HUES64 (cell line): ENCODE results near the gene FBN3.
A peak's percentile ranks its signal among the peaks of the same experiment; 100 is the strongest.
"Not testable (repeated sequence)": the region's sequence is repeated elsewhere in the genome, so short reads cannot be mapped to it uniquely, and the experiment has no call there.

Experiments used
- H3K27ac ChIP-seq: 2 replicates; pipeline ENCODE4 v1.7.0; 2013; ENCODE audit warnings: low read depth, low read length, inconsistent platforms
- H3K27me3 ChIP-seq: 2 replicates; pipeline ENCODE4 v1.6.1; 2013; ENCODE audit warnings: mild to moderate bottlenecking, low read length; ENCODE audit not compliant: insufficient read depth
- H3K36me3 ChIP-seq: 2 replicates; pipeline ENCODE4 v1.6.1; 2013; ENCODE audit warnings: mild to moderate bottlenecking, low read length; ENCODE audit not compliant: insufficient read depth
- H3K4me1 ChIP-seq: 2 replicates; pipeline ENCODE4 v1.6.1; 2013; ENCODE audit warnings: mild to moderate bottlenecking, low read length, moderate library complexity; ENCODE audit not compliant: insufficient read depth
- H3K4me3 ChIP-seq: 2 replicates; pipeline ENCODE4 v1.5.1; 2013; ENCODE audit warnings: mild to moderate bottlenecking, low read length, moderate library complexity
- H3K9ac ChIP-seq: 2 replicates; pipeline ENCODE4 v1.6.1; 2013; ENCODE audit warnings: mild to moderate bottlenecking, low read depth, low read length
- H3K9me3 ChIP-seq: 2 replicates; pipeline ENCODE4 v1.6.1; 2013; ENCODE audit warnings: low read depth, low read length; ENCODE audit not compliant: insufficient read depth
- WGBS: fragments of 150-250, 120-280 bp; methylation state at CpG from one replicate; pipeline ENCODE4 v1.1.7; 2013; ENCODE audit warnings: missing lambda C conversion rate; 5-methylcytosine and 5-hydroxymethylcytosine counted together

Gene FBN3

DNA sequence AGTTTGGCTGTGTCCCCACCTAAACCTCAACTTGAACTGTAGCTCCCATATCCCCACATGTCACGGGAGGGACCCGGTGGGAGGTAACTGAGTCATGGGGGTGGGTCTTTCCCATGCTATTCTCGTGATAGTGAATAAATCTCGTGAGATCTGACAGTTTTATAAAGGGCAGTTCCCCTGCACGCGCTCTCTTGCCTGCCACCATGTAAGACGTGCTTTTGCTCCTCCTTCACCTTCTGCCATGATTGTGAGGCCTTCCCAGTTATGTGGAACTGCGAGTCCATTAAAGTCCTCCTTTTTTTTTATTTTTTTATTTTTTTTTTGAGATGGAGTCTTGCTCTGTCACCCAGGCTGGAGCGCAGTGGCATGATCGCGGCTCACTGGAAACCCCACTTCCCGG is 47.5 kb downstream of the FBN3 start:
- H3K36me3 ChIP-seq, result peaks cover 64% of the 10 kb centered on the region
- H3K27me3 ChIP-seq, H3K27ac ChIP-seq, H3K4me3 ChIP-seq, H3K9me3 ChIP-seq, H3K9ac ChIP-seq, H3K4me1 ChIP-seq: not testable (repeated sequence)
- WGBS, result 85% methylated on average over 11 of the region's 12 CpGs

DNA sequence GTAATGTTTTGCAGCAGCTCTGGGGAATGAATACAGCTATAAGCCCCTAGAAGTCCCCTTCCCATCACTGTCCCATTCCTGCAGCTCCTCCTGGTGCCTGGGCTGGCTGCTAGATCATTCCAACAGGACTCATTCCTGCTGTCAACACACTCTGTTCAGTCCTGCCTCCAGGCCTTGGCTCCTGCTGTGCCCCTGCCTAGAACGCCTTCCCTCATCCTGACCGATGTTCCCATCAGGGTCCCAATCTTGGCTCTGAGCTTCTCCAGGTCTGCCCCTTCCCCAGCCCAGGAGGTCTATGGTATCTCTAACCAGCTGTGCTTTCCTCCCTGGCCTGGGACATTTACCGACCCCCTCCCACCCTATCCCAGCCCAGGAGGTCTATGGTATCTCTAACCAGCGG is 48.1 kb downstream of the FBN3 start:
- H3K4me1 ChIP-seq, result no peaks in the 10 kb centered on the region
- no peak overlapping the region for H3K9ac ChIP-seq
- 90% methylated on average over 4 of the region's 4 CpGs for WGBS
- H3K36me3 ChIP-seq, result peaks cover 64% of the 10 kb centered on the region
- no peak overlapping the region for H3K27ac ChIP-seq
- H3K4me3 ChIP-seq, result no peak overlapping the region
- H3K9me3 ChIP-seq, result peaks cover 10% of the 10 kb centered on the region
- H3K27me3 ChIP-seq, result no peaks in the 10 kb centered on the region

DNA sequence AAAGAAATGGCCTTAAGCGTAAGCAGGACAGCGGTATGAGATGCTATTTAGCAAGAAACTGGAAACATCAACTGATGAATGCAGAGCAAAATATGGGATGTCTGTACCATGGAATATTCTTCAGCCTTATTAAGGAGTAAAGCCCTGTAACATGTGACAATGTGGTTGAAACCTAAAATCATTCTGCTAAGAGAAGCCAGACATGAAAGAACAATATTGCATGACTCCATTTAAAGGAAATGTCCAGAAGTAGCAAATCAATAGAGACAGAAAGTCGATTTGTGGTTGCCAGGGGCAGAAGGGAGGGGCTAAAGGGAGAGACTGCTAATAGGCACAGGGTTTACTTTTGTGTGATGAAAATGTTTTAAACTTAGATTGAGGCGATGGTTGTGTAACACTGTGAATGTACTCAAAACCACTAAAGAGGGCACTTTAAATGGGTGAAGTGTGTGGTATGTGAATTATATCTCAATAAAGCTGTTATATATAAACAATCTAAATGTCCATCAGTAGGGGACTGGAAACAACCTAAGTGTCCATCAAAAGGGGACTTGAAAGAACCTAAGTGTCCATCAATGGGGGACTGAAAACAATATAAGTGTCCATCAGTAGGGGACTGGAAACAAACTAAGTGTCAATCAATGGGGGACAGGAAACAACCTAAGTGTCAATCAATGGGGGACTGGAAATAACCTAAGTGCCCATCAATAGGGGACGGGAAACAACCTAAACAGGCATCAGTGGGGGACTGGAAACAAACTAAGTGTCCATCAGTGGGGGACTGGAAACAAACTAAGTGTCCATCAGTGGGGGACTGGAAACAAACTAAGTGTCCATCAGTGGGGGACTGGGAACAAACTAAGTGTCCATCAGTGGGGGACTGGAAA is 51.5 kb downstream of the FBN3 start:
- Histone ChIP-seq H3K9ac (no peak overlapping the region), H3K27ac (no peak overlapping the region), H3K4me1 (no peaks in the 10 kb centered on the region), H3K4me3 (no peak overlapping the region), H3K36me3 (peaks cover 76% of the 10 kb centered on the region), H3K9me3 (peaks cover 23% of the 10 kb centered on the region), H3K27me3 (no peaks in the 10 kb centered on the region)
- WGBS, result 82% methylated on average over 5 of the region's 5 CpGs

DNA sequence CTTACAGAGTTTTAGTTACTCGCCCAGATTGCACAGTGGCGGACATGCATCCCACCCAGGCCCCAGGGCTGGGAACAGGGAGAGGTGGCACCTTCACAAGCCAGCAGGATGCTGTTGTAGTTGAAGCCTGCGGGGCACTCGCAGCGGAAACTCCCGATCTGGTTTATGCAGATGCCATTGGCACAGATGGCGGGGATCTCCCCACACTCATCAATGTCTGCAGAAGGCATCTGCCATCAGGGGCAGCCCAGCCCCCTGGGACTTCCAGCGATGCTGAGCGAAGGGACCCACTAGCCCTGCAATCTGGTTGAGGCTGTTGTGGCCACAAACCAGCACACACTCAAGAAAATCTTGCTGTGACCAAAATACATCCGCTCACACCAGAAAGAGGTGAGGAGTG is 52.2 kb downstream of the FBN3 start:
- no peak overlapping the region for H3K9ac ChIP-seq
- no peaks in the 10 kb centered on the region for H3K4me1 ChIP-seq
- no peak overlapping the region for H3K27ac ChIP-seq
- peaks cover 23% of the 10 kb centered on the region for H3K9me3 ChIP-seq
- H3K4me3 ChIP-seq, result no peak overlapping the region
- H3K36me3 ChIP-seq, result peaks cover 72% of the 10 kb centered on the region
- 92% methylated on average over 9 of the region's 10 CpGs for WGBS
- no peaks in the 10 kb centered on the region for H3K27me3 ChIP-seq

DNA sequence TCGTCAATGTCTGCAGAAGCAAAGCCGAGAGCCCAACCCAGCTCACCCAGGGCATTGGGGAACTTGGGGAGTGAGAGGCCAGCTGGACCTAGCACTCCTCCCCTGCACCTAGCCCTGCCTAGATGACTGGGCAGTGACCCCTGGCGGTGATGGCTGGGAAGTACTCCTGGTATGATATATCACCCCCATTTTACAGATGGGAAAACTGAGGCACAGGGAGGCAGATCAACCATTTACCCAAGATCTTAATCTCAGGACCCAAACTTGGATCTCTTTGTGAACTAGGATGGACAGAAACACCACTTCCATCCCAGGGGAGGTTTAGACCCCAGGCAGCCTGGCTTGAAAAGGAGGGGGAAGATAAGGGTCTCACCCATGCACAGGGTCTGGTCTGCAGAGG is 53.3 kb downstream of the FBN3 start:
- WGBS, result 91% methylated on average over 3 of the region's 3 CpGs
- Histone ChIP-seq H3K4me1 (no peaks in the 10 kb centered on the region), H3K36me3 (peaks cover 71% of the 10 kb centered on the region), H3K27ac (no peak overlapping the region), H3K9ac (no peak overlapping the region), H3K27me3 (no peaks in the 10 kb centered on the region), H3K9me3 (peaks cover 23% of the 10 kb centered on the region), H3K4me3 (no peak overlapping the region)

DNA sequence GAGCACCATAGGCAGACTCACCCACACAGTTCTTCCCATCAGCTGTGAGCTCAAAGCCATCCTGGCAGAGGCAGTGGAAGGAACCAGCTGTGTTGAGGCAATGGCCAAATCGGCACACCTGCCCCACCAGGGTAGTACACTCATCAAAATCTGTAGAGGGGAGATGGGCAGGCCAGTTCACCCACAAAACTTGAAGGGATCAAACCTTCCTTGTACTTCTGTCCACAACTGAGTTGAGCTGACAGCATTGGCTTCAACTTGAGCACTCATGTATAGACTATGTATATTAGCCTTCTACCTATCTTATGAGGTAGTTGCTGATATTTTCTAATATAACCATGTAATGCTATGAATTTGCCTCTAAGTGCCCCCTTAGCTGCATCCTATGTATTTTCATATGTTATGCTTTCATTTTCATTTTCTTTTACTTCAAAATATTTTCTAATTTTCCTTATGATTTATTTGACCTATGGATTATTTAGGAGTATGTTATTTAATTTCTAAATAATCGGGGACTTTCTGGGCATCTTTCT is 54.0 kb downstream of the FBN3 start:
- 85% methylated on average over 2 of the region's 2 CpGs for WGBS
- Histone ChIP-seq H3K27me3 (no peaks in the 10 kb centered on the region), H3K4me1 (no peaks in the 10 kb centered on the region), H3K4me3 (no peak overlapping the region), H3K27ac (no peak overlapping the region), H3K36me3 (peaks cover 72% of the 10 kb centered on the region), H3K9ac (no peak overlapping the region), H3K9me3 (peaks cover 23% of the 10 kb centered on the region)

DNA sequence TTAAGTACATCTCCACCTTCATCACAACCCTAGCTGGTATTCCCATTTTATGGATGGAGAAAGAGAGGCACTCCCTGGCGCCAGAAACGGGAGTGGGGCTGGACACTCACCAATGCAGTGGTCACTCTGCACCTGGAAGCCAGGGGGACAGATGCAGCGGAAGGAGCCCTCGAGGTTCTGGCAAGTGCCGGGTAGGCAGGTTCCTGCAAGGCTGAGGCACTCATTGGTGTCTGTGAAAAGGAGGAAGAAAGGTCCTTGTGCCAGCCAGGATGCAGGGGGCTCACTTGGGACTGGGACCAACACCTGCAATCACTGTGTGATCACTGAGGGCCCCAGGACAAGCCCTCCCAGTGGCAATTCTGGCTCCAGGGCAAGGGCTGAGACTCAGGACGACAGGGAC is 55.1 kb downstream of the FBN3 start:
- Histone ChIP-seq H3K9ac (no peak overlapping the region), H3K27me3 (no peaks in the 10 kb centered on the region), H3K9me3 (peaks cover 23% of the 10 kb centered on the region), H3K4me3 (no peak overlapping the region), H3K4me1 (no peaks in the 10 kb centered on the region), H3K27ac (no peak overlapping the region), H3K36me3 (peaks cover 82% of the 10 kb centered on the region)
- WGBS, result 83% methylated on average over 6 of the region's 6 CpGs

DNA sequence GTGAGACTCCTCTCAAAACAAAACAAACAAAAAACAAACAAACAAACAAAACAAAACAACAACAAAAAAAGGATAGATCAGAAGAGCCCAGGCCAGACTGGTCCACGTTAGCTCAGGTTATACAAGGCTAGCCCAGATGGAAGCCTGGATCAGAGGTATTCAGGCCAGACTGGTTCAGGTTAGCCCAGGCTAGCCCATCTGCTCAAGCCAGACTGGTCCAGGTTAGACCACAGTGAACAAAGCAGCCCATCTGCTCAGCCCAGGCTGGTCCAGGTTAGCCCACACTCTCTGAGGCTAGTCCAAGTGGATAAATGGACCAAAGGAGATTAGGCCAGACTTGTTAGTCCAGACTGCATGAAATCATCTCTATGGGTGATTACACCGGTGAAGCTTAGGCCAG is 55.7 kb downstream of the FBN3 start:
- 95% methylated on average over 2 of the region's 2 CpGs for WGBS
- Histone ChIP-seq H3K36me3 (peaks cover 85% of the 10 kb centered on the region), H3K4me3 (no peak overlapping the region), H3K4me1 (no peaks in the 10 kb centered on the region), H3K9ac (no peak overlapping the region), H3K9me3 (peaks cover 25% of the 10 kb centered on the region), H3K27ac (no peak overlapping the region), H3K27me3 (no peaks in the 10 kb centered on the region)

DNA sequence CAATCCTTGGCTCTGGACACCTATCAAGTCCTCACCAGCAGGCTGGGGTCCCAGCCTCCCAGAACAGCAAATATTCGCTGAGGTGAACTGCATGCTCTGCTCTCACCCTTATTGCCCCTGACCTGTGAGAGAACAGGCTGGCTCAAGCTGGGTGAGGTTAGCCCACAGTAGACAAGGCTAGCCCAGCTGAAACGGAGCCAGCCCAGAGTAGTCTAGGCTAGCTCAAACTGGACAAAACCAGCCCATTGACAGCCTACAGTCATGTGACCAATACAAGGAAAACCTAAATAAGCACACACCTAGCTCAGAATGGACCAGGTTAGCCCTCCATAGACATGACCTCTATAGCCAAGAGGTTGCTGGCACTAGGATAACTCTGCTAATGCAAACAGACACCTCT is 58.4 kb downstream of the FBN3 start:
- Histone ChIP-seq H3K9ac (no peak overlapping the region), H3K4me1 (no peaks in the 10 kb centered on the region), H3K27me3 (no peaks in the 10 kb centered on the region), H3K4me3 (no peak overlapping the region), H3K36me3 (peaks cover 75% of the 10 kb centered on the region), H3K27ac (no peak overlapping the region), H3K9me3 (peaks cover 11% of the 10 kb centered on the region)
- WGBS, result 92% methylated on average over 2 of the region's 2 CpGs

DNA sequence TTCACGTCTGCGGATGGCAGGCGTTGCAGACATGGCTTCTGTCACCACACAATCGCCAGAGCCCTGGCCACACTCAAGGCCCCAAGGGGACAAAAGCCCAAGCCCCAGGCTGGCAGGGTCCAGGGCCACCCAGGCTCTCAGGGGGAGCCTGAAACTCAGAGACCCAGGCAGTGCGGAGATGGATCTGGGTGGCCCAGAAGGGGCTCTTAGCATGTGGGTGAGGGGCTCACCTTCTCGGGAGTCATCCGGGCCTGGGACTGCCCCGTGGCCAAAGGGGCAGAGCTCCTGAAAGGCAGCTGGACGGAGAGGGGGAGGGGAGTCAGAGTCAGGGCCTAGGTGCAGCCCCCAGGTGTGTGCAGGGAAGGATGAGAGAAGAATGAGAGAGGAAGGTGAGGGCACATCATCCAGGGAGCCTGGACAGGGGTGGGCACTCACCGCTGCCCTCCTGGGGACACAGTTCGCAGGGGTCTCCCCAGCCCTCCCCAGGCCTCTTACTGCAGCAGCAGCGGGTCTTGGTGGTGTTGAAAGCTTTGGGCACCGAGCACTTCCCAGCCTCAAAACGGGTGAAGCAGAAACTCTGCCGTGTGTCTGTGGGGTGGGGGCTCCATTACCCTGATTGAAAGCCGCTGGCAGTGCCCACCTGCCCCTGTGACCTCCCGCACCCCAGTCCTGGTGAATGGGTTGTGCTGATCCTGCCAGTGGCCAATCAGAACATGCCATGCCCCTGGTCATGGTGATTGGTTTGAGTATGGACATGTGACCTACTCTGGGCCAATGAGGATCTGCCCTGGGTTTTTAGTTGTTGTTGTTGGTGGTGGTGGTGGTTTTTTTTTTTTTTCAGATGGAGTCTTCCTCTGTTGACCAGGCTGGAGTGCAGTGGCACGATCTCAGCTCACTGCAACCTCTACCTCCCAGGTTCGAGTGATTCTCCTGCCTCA is 59.5 kb downstream of the FBN3 start:
- H3K9ac ChIP-seq, result no peak overlapping the region
- H3K27ac ChIP-seq, result peak overlapping the region; percentile 18; the same call in 1 of the 2 replicates
- H3K9me3 ChIP-seq, result peaks cover 2% of the 10 kb centered on the region; the same call in 1 of the 2 replicates
- no peak overlapping the region for H3K4me3 ChIP-seq
- H3K36me3 ChIP-seq, result peaks cover 65% of the 10 kb centered on the region
- H3K4me1 ChIP-seq, result no peaks in the 10 kb centered on the region
- no peaks in the 10 kb centered on the region for H3K27me3 ChIP-seq
- WGBS, result 92% methylated on average over 19 of the region's 19 CpGs
